Retinal pigment epithelial cell (primary cell): Measurements from ENCODE around the gene SGPL1.

Experiments used
- DNase-seq: peaks from one replicate; pipeline ENCODE4 v3.0.0-alpha.2; 2010; ENCODE audit warnings: low read depth
- H3K4me3 ChIP-seq: 2 replicates; pipeline ENCODE4 v1.5.1; 2011; ENCODE audit warnings: mild to moderate bottlenecking, low read length, control low read depth, moderate library complexity
- CTCF ChIP-seq: conservative IDR thresholded peaks from 2 replicates; pipeline ENCODE4 v1.5.1; 2011; ENCODE audit warnings: low read depth, low read length, control low read depth, inconsistent platforms

SGPL1 gene

GRCh38 chr10:70786799-70787415 lies 28.8 kb upstream of the SGPL1 start:
- no peak for TF ChIP-seq CTCF
- no peak overlapping the region for H3K4me3 ChIP-seq
- DNase-seq: no peak

- no peak for TF ChIP-seq CTCF
- no peak overlapping the region for H3K4me3 ChIP-seq
- no peak for DNase-seq
Measured at GRCh38 chr10:70791386-70792039, 24.2 kb upstream of the SGPL1 start.

GRCh38 chr10:70795613-70796012 lies 20.1 kb upstream of the SGPL1 start:
- DNase-seq: no peak
- no peak overlapping the region for H3K4me3 ChIP-seq
- TF ChIP-seq CTCF: no peak

- TF ChIP-seq CTCF: no peak
- no peak overlapping the region for H3K4me3 ChIP-seq
- no peak for DNase-seq
Measured at GRCh38 chr10:70797840-70798239, 17.9 kb upstream of the SGPL1 start.

GRCh38 chr10:70799124-70799523 lies 16.6 kb upstream of the SGPL1 start:
- H3K4me3 ChIP-seq: no peak overlapping the region
- no peak for TF ChIP-seq CTCF
- DNase-seq: no peak

GRCh38 chr10:70801854-70802253 lies 13.9 kb upstream of the SGPL1 start:
- no peak overlapping the region for H3K4me3 ChIP-seq
- no peak for DNase-seq
- TF ChIP-seq CTCF: no peak

- H3K4me3 ChIP-seq: no peak overlapping the region
- DNase-seq: no peak
- no peak for TF ChIP-seq CTCF
Measured at GRCh38 chr10:70803775-70804420, 11.8 kb upstream of the SGPL1 start.
